ENCODE data around the gene MYL10. TPM values are rescaled to one million over a fixed set of nuclear protein-coding genes. Genes with fewer than 3 reads are reported as not detected.

The MYL10 gene
- total and polyA plus RNA-seq, 2 of the 13 experiments (the other 11 are each of a cell fraction or from before 2014, with no cell fraction given): not detected

DNA sequence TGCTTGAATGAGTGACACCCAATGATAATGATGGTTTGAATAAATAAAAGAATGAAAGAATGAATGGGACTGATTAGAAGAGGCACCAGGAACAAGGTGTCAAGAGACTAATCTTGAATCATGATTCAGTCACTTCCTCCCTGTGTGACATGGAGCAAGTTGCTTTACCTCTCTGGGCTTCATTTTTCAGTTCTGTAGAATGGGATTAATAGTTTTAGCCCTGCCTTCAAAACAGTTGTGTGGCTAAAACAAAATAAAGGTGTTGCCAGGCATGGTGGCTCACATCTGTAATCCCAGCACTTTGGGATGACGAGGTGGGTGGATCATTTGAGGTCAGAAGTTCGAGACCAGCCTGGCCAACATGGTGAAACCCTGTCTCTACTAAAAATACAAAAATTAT is 37.6 kb downstream of the MYL10 start (continued):
- TF ChIP-seq, protein P1, sequence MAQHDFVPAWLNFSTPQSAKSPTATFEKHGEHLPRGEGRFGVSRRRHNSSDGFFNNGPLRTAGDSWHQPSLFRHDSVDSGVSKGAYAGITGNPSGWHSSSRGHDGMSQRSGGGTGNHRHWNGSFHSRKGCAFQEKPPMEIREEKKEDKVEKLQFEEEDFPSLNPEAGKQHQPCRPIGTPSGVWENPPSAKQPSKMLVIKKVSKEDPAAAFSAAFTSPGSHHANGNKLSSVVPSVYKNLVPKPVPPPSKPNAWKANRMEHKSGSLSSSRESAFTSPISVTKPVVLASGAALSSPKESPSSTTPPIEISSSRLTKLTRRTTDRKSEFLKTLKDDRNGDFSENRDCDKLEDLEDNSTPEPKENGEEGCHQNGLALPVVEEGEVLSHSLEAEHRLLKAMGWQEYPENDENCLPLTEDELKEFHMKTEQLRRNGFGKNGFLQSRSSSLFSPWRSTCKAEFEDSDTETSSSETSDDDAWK (CRISPR knock-in tag; IDR thresholded peaks at IDR 0.05): no peak
- TF ChIP-seq CBX5 (CRISPR knock-in tag; IDR thresholded peaks at IDR 0.05; ENCODE audit: borderline replicate concordance) (no peak), ATAD3A (CRISPR knock-in tag; IDR thresholded peaks at IDR 0.05) (no peak), ZNF382 (CRISPR knock-in tag; IDR thresholded peaks at IDR 0.05; ENCODE audit: borderline replicate concordance) (no peak)
- TF ChIP-seq, protein P2, sequence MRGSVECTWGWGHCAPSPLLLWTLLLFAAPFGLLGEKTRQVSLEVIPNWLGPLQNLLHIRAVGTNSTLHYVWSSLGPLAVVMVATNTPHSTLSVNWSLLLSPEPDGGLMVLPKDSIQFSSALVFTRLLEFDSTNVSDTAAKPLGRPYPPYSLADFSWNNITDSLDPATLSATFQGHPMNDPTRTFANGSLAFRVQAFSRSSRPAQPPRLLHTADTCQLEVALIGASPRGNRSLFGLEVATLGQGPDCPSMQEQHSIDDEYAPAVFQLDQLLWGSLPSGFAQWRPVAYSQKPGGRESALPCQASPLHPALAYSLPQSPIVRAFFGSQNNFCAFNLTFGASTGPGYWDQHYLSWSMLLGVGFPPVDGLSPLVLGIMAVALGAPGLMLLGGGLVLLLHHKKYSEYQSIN (CRISPR knock-in tag; IDR thresholded peaks at IDR 0.05; ENCODE audit: borderline replicate concordance): no peak

DNA sequence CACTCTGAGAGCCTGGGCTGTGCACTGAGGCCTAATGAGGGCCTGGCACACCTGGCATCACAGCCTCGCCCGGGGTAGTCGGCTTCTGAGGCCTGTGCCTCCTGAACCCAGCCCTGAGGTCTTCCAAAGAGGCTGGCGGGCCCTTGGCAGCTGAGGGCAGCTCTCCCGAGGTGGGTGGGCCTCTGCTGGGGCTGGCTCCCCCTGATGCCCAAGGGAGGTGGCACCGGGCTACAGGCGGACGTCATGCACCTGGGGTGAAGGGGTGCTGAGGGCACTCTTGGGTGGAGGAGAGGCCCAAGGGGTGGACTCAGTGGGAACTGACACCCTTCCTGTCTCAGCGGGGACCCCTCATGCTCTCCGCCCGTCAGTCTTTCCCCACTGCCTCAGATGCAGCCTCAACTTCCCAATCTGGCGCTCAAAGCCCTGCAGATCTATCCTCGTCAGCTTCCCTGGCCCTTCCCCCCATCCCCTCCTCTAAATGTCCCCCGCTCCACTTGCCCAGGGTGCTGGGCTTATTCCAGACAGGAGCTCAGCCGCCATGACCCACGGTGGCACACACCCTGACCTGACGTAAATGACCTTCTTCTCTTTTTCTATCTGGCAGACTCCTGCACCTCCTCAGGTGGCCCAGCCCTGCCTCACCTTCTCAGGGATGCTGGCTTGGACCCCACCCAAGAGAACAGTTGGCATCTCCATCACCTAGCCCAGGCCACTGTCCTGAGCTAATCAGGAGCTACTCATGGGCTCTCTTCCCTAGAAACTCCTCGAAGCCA is 38.2 kb downstream of the MYL10 start:
- in situ Hi-C loops (cut with HindIII; ENCODE audit: extremely low pct_ligation_motif_present, low pct_unique_long_range_greater_than_20kb): no loop called here
- no peak for ATAC-seq
- Histone ChIP-seq H3K79me2 (ENCODE audit: insufficient read depth, low read length) (no peaks in the 10 kb centered on the region), H3K27me3 (ENCODE audit: control insufficient read depth in 1 of 2, insufficient read depth in 2 of 2, low read length in 2 of 2) (no peaks in the 10 kb centered on the region), H3K27ac (ENCODE audit: extremely low read length, insufficient read depth, low read length) (no peak overlapping the region), H3K36me3 (replicated peaks in 1 of 2; ENCODE audit: control insufficient read depth in 1 of 2, insufficient read depth in 2 of 2, low read length in 2 of 2) (no peaks in the 10 kb centered on the region), H3K4me3 (replicated peaks in 1 of 3; ENCODE audit: insufficient read depth in 1 of 3, low read depth in 2 of 3, low read length in 3 of 3) (no peak overlapping the region), H4K20me1 (ENCODE audit: insufficient read depth, low read length) (no peaks in the 10 kb centered on the region), H3K4me1 (ENCODE audit: insufficient read depth, low read length) (peaks cover 27% of the 10 kb centered on the region), H3K4me2 (ENCODE audit: low read depth, low read length) (no peak overlapping the region), H3K9ac (ENCODE audit: insufficient read depth, low read depth, low read length) (no peak overlapping the region), H3K9me3 (ENCODE audit: low read length) (no peaks in the 10 kb centered on the region), H2AFZ (ENCODE audit: low read length) (no peak overlapping the region)
- no TSS peak for BruUV-seq (replicated peaks)
- CTCF ChIA-PET (ENCODE audit: low intra/inter-chr PET ratio, low total read pairs): no interaction called here
- intact Hi-C loops (cut with micrococcal nuclease; ENCODE audit: unreplicated experiment): no loop called here
- FAIRE-seq: no peak
- 72% methylated on average over 14 of the region's 18 CpGs for WGBS (ENCODE audit: low lambda C conversion rate)
- POLR2A ChIA-PET: no interaction called here
- no peak for DNase-seq (ENCODE audit: low spot score)
- TF ChIP-seq, protein P3, sequence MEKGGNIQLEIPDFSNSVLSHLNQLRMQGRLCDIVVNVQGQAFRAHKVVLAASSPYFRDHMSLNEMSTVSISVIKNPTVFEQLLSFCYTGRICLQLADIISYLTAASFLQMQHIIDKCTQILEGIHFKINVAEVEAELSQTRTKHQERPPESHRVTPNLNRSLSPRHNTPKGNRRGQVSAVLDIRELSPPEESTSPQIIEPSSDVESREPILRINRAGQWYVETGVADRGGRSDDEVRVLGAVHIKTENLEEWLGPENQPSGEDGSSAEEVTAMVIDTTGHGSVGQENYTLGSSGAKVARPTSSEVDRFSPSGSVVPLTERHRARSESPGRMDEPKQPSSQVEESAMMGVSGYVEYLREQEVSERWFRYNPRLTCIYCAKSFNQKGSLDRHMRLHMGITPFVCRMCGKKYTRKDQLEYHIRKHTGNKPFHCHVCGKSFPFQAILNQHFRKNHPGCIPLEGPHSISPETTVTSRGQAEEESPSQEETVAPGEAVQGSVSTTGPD (CRISPR knock-in tag; IDR thresholded peaks at IDR 0.05): no peak
- no peak for TF ChIP-seq PHF21A (CRISPR knock-in tag; IDR thresholded peaks at IDR 0.05)
- no peak for TF ChIP-seq MEF2D (CRISPR knock-in tag; IDR thresholded peaks at IDR 0.05)
- TF ChIP-seq ZNF768 (CRISPR knock-in tag; IDR thresholded peaks at IDR 0.05): no peak
- no peak for TF ChIP-seq SMAD9 (CRISPR knock-in tag; IDR thresholded peaks at IDR 0.05)
- TF ChIP-seq MIER3 (CRISPR knock-in tag; IDR thresholded peaks at IDR 0.05; ENCODE audit: borderline replicate concordance): no peak
- no peak for TF ChIP-seq CBFB (CRISPR knock-in tag; IDR thresholded peaks at IDR 0.05)
- TF ChIP-seq ZNF747 (CRISPR knock-in tag; IDR thresholded peaks at IDR 0.05; ENCODE audit: borderline replicate concordance): no peak
- no peak for TF ChIP-seq ZNF207 (IDR thresholded peaks at IDR 0.05; ENCODE audit: borderline replicate concordance)
- TF ChIP-seq KLF11 (CRISPR knock-in tag; IDR thresholded peaks at IDR 0.05): no peak
- TF ChIP-seq, protein P4, sequence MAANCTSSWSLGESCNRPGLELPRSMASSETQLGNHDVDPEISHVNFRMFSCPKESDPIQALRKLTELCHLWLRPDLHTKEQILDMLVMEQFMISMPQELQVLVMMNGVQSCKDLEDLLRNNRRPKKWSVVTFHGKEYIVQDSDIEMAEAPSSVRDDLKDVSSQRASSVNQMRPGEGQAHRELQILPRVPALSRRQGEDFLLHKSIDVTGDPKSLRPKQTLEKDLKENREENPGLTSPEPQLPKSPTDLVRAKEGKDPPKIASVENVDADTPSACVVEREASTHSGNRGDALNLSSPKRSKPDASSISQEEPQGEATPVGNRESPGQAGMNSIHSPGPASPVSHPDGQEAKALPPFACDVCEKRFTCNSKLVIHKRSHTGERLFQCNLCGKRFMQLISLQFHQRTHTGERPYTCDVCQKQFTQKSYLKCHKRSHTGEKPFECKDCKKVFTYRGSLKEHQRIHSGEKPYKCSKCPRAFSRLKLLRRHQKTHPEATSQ (CRISPR knock-in tag; IDR thresholded peaks at IDR 0.05; ENCODE audit: borderline replicate concordance): no peak
- no peak for TF ChIP-seq ELF3 (CRISPR knock-in tag; IDR thresholded peaks at IDR 0.05)
- TF ChIP-seq RARA (CRISPR knock-in tag; IDR thresholded peaks at IDR 0.05): no peak
- no peak for TF ChIP-seq HNRNPLL (IDR thresholded peaks at IDR 0.05; ENCODE audit: low read depth, low read length, poor library complexity, severe bottlenecking)

All from HepG2 (cell line).